GM11168 (cell line): ENCODE measurements around the gene MAU2.

ENCODE experiments used
- in situ Hi-C: fragments of 300-500 bp; cut with MboI; formaldehyde crosslinking; loops from one replicate; pipeline ENCODE4 v1.12.0; 2022; ENCODE audit warnings: low sequenced_read_pairs; ENCODE audit not compliant: unreplicated experiment

Gene MAU2

GRCh38 chr19:19405971-19406877 is 85.6 kb downstream of the MAU2 start:
- in situ Hi-C loops, result no loop called here

- in situ Hi-C loops, result no loop called here
These were observed 86.4 kb downstream of the MAU2 start for GRCh38 chr19:19406878-19407632.

GRCh38 chr19:19407633-19407930 is 87.0 kb downstream of the MAU2 start:
- in situ Hi-C loops, result no loop called here
